Stimulated activated CD4-positive, alpha-beta T cell treated with anti-CD3 and anti-CD28 coated beads, TNF-alpha, amount 100 ng/mL, for 4 hours (primary cell): ENCODE results near the gene AGBL4.
"Not testable (repeated sequence)": the region's sequence is repeated elsewhere in the genome, so short reads cannot be mapped to it uniquely, and the experiment has no call there.

Experiments used
- DNase-seq, 3 experiments: peaks; one replicate each; pipeline ENCODE4 v3.0.0-alpha.2; 2020; ENCODE audit warnings: low read depth in 3 of 3

AGBL4 gene

GRCh38 chr1:50023292-50024159, at the start of gene AGBL4:
Gene AGBL4 (minus strand): TSS chr1:50023954.
- DNase-seq = no peak

DNA sequence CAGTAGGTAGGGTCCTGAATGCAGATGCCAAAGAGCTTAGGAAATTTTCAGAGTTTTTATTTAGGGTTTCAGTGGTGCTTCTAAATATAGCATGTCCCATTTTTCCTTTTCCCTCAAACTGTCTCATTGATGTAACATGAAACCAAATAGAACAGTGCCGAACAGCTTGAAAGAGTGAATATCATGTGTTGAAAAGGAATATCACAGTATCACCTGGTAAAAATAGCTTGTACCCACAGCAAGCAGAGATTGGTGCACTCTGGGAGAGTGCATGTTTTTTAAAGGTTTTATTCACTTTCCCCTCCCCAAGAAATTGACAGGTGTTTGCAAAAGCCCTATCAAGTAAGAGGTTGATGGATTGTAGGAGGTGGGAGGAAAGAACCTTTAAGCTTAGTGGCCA, 43.1 kb upstream of the AGBL4 start:
- DNase-seq = no peak

- no peak for DNase-seq
These were observed 36.5 kb upstream of the AGBL4 start for GRCh38 chr1:50060279-50060678.

DNA sequence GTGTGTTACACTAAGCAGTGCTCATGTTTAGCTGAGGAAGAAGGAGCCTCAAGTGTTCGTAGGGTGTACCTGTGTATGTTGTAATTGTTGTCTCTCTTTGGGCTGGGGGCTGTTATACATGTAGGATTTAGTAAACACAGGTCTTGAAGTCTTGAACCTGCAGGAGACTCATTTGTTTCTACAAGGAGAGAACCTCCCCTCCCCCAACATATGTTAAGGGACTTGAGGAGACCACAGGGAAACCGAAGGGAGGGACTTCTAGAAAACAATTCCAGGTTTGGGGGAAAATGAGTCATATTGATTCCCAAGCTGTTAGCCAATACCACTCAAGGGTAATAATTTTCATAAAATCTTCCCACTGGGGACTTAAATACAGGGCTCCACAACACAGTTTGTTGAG, 25.0 kb upstream of the AGBL4 start:
- DNase-seq = no peak

GRCh38 chr1:50047916-50048694, 24.4 kb upstream of the AGBL4 start:
- DNase-seq = no peak

GRCh38 chr1:50038237-50038809, 14.6 kb upstream of the AGBL4 start:
- DNase-seq = no peak

GRCh38 chr1:50027794-50028193, 4.0 kb upstream of the AGBL4 start:
- DNase-seq = no peak

DNA sequence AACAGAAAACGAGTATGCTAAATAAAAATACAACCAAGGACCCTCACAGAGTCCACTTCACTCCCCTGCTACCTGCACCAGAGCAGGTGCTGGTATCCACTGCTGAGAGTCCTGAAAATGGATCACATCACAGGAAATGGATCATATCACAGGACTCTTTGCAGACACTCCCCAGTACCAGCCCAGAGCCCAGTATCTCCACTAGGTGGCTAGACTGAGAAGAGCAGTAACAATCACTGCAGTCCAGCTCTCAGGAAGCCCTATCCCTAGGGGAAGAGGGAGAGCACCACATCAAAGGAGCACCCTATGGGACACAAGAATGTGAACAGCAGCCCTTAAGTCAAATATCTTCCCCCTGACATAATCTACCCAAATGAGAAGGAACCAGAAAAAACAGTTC, 28.0 kb downstream of the AGBL4 start:
- DNase-seq = no peak

DNA sequence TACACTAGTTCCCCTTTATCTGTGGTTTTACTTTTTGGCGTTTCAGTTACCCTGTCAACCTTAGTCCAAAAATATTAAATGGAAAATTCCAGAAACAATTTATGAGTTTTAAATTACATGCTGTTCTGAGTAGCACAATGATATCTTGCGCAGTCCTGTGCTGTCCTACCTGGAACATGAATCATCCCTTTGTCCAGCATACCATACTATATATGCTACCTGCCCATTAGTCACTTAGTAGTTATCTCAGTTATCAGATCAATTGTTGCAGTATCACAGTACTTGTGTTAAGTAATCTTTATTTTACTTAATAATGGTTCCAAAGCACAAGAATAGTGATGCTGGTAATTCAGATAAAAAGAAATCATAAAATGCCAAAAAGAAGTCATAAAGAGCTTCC, 52.7 kb downstream of the AGBL4 start:
- DNase-seq = no peak

- no peak for DNase-seq
These were observed 72.4 kb downstream of the AGBL4 start for GRCh38 chr1:49951385-49951784.

- DNase-seq = not testable (repeated sequence)
These were observed 108.5 kb downstream of the AGBL4 start for GRCh38 chr1:49915301-49915700.

- DNase-seq = no peak
These were observed 117.4 kb downstream of the AGBL4 start for GRCh38 chr1:49906365-49906764.

DNA sequence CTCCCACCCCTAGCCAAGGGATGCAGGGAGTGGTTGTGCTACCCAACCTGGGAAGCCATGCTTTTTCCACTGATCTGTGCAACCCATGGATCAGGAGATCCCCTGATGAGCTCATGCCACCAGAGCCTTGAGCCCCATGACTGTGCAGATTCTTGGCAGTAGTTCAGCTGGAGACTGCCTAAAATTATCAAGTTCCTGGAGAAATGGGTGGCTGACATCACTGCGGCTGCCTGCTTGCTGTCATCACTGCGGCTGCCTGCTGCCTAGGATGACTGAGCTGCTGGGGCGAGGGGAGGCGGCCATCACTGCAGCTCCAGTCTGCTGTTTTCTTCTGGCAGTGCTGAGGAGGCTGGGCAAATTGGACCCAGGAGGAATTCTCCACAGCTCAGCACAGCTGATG, 159.2 kb downstream of the AGBL4 start:
- no peak for DNase-seq

GRCh38 chr1:49854741-49855140, 169.0 kb downstream of the AGBL4 start:
- DNase-seq = no peak

- DNase-seq = no peak
These were observed 181.2 kb downstream of the AGBL4 start for GRCh38 chr1:49842596-49842995.

DNA sequence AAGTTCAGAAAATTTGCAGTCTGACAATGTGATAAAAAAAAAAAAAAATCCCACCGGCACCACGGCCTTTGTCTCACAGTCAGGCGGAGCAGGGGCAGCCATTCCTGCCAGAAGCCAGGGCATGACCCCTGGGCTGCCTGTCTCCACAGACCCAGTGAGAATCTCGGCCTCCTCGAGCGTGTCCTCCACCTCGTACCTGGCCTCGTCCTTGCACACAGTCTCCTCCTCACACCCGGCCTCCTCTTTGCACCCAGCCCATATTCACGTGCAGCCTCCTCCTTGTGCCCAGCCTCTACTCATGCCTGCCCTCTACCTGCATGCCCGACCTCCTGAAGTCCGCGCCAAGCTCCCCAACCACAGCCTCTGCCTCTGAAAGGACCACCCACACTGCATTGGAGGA, 182.0 kb downstream of the AGBL4 start:
- no peak for DNase-seq

GRCh38 chr1:49824261-49824660, 199.5 kb downstream of the AGBL4 start:
- no peak for DNase-seq

GRCh38 chr1:49817681-49818080, 206.1 kb downstream of the AGBL4 start:
- no peak for DNase-seq

DNA sequence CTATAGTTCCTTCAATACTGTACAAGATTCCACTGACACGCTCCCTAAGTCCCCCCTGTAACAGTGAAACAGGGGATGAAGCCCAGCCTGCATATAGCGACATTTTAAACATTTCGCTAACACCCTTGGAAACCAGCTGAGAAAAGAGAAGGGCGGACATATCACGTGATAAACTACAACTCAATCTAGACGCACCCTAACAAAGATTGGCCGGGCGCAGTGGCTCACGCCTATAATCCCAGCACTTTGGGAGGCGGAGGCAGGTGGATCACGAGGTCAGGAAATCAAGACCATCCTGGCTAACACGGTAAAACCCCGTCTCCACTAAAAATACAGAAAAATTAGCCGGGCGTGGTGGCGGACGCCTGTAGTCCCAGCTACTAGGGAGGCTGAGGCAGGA, 236.7 kb downstream of the AGBL4 start:
- DNase-seq = not testable (repeated sequence)

GRCh38 chr1:49765034-49765433, 258.7 kb downstream of the AGBL4 start:
- DNase-seq = no peak

- DNase-seq = not testable (repeated sequence)
These were observed 285.6 kb downstream of the AGBL4 start for GRCh38 chr1:49738118-49738517.

DNA sequence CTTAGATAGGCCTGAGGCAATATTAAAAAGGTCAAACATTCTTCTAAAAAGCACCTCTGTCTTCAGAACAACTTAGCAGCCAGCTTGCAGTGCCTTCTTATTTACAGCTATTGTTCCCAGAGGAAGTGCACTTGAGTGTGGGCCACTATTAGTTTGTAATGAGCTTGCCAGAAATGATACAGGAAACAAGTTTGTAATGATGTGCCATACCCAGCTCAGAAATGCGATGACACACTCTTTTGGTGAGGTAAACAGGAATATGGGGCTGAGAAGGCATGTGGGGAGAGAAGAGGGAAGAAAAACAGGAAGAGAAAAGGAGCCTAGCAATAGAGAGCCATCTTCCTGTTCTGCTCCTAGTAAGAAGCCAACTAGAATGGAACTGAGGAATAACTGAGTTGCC, 295.4 kb downstream of the AGBL4 start:
- no peak for DNase-seq

DNA sequence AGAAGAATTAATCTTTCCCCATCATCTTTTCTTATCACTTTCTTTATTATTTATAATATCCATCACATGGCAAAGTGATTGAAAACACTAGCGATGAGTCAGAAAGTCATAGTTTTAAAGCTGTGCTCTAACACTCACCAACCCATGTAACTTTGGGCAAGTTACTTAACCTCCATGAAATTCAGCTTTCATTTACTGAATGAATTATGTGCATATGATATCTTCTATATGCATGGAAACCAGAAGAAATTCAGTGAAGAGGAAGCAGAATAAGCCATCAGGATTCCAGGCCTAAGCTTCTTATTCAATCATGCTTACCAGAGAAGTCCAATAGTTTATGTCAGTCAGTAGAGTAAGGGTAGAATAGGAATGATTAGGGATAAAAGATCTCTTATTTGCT, 300.1 kb downstream of the AGBL4 start:
- DNase-seq = no peak
